Activated CD4-positive, alpha-beta T cell treated with anti-CD3 and anti-CD28 coated beads, Interleukin-2, amount 50 U/mL, for 16 hours (primary cell): ENCODE results near the gene MIPOL1.
"Not testable (repeated sequence)": the region's sequence is repeated elsewhere in the genome, so short reads cannot be mapped to it uniquely, and the experiment has no call there.

Source experiments
- DNase-seq: peaks from one replicate; pipeline ENCODE4 v3.0.0-alpha.2; 2020

MIPOL1 gene

GRCh38 chr14:37236044-37236443 is 38.3 kb downstream of the MIPOL1 start:
- not testable (repeated sequence) for DNase-seq

DNA sequence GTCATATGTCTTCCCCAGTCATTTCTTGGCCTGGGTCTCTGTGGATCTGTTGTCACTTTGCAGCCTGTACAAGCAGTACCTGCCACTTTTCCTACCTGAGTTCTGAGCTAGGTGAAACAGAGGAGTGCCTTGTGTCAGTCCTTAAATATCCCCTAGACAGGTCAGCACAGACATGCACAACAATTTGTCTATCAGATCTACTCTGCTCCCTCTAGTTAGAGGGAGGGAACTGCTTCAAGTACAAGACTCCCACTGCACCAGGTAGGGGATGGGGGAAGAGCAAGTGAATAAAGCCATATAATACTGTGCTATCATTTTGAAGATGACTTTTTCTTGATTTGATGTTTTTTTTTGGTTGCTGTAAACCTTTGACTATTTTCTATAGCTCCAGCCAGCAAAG is 39.4 kb downstream of the MIPOL1 start:
- DNase-seq, result no peak

- no peak for DNase-seq
These were observed 40.0 kb downstream of the MIPOL1 start for GRCh38 chr14:37237735-37238200.

- no peak for DNase-seq
These were observed 43.5 kb downstream of the MIPOL1 start for GRCh38 chr14:37241198-37241597.

GRCh38 chr14:37246427-37246829 is 48.7 kb downstream of the MIPOL1 start:
- DNase-seq, result peak; percentile 18

- no peak for DNase-seq
These were observed 50.2 kb downstream of the MIPOL1 start for GRCh38 chr14:37247791-37248461.

DNA sequence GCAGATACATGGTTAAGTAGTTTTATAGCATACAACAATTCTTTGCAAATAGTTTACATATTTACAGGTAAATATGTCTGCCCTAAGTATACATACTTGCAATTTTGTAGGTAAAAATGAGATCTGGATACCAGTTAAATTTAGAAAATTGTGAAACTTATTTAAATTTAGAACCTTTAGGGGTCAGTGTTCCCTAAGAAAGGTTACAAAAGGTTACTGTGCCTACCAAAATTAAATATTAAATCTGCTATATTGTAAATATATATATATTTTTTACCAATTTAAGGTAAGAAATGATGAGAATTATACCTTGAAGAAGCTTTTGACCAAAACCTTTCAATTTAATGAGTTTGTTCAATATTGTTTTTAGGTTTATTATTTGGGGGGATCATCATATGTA is 54.0 kb downstream of the MIPOL1 start:
- no peak for DNase-seq

GRCh38 chr14:37252434-37252833 is 54.7 kb downstream of the MIPOL1 start:
- DNase-seq, result no peak

DNA sequence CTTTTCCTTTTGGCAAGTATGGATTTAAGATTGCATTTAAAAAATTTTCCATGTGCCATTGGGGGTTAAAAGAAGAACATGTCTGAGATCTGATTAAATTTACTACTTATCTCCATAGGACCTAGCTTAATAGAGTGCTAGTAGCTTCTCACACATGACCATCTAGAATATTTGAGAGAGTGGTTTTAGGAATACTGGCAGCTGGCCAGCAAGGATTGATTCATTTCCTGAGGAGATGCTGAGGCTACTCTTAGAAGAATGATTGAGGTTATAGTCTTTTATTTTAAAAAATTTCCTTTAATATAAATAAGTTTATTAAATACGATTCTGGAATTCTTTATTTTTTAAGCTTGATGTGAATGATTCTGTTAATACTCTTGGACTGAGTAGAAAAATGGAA is 56.2 kb downstream of the MIPOL1 start:
- no peak for DNase-seq

DNA sequence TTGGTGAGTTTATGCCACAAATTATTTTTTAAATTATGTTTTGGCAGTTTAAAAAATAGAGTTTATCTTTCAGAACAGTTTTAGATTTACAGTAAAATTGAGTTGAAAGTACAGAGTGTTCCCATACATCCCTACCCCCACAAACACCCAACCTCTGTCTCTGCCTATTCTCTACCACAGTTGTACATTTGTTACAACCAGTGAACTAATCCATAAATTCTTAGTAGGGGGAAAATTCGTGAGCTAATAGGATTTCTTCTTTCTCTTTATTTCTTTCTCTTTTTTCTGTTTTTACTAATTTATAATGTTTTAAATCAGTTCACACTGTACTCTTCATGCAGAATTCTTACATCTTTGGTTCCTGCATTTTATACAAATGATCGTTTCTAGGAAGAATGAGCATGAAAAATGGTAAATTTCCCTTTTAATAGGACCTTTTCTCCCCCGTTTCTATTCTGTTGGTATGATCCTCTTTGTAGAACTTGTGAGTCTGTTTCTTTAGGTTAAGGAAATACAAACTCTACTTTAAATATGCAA is 56.7 kb downstream of the MIPOL1 start:
- no peak for DNase-seq

DNA sequence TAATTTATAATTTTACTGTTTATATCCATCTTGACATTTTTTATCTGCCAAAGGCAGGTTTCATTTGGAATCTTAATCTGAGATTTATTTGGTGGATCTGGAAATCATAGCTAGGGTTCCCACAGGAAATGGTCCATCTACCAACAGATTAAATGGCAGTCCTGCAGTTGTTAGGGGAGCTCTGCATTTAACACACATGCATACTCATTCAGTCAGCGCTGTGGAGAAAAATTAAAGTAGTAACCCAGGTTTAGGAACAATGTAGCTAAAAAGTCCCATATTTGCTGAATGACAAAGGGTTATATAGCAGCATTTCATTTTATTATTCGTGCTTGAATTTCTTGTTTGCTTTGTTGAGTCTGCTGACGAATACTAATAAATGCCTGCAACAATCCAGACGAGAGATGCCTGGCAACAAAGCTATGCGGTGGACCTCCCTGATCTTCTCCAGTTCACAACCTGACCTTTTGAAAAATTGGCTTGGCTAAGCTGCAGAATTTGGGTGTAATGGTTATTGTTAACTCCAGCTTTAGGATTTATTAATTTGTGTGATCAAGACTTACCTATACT is 59.8 kb downstream of the MIPOL1 start:
- no peak for DNase-seq

GRCh38 chr14:37262649-37263048 is 64.9 kb downstream of the MIPOL1 start:
- DNase-seq, result no peak

- DNase-seq, result no peak
These were observed 66.0 kb downstream of the MIPOL1 start for GRCh38 chr14:37263656-37264236.

DNA sequence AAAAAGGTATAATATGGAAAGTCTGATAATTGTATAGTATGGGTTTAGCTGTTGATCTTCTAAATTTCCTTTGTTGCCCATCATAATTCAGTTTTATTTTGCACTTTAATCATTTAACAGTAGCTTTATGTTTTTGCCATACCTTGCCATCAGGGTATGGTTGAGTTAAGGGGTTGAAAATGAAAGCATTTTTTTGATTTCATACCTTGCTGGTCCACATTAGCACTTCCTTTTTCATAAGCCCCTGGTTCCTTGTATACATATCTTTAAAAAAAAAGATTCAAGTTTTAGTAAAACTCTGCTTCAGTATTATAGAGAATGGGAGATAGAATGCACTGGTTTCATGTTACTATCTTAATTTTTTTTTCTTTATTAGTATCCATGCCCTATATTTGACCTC is 71.1 kb downstream of the MIPOL1 start:
- DNase-seq, result no peak

DNA sequence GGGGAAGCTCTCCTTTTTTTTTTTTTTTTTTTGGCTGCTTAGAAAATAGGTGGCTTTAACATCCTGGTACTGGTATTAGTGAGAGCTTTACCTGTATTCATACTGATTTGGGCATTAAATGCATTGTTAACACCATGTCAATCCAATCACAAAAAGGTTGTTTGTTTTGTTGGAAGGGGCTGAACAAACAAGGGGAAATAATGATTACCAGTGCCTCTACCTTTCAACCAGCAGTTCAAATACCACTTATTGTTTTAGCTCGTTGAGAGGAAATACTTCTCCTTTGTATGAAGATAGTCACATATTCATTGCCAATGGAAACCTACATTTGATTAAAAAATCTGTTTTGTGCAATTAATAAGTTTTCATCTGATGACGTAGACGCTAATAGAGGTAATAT is 72.9 kb downstream of the MIPOL1 start:
- no peak for DNase-seq

GRCh38 chr14:37272569-37272968 is 74.8 kb downstream of the MIPOL1 start:
- no peak for DNase-seq

- DNase-seq, result no peak
These were observed 76.9 kb downstream of the MIPOL1 start for GRCh38 chr14:37274652-37275051.

GRCh38 chr14:37275963-37276362 is 78.2 kb downstream of the MIPOL1 start:
- DNase-seq, result no peak

DNA sequence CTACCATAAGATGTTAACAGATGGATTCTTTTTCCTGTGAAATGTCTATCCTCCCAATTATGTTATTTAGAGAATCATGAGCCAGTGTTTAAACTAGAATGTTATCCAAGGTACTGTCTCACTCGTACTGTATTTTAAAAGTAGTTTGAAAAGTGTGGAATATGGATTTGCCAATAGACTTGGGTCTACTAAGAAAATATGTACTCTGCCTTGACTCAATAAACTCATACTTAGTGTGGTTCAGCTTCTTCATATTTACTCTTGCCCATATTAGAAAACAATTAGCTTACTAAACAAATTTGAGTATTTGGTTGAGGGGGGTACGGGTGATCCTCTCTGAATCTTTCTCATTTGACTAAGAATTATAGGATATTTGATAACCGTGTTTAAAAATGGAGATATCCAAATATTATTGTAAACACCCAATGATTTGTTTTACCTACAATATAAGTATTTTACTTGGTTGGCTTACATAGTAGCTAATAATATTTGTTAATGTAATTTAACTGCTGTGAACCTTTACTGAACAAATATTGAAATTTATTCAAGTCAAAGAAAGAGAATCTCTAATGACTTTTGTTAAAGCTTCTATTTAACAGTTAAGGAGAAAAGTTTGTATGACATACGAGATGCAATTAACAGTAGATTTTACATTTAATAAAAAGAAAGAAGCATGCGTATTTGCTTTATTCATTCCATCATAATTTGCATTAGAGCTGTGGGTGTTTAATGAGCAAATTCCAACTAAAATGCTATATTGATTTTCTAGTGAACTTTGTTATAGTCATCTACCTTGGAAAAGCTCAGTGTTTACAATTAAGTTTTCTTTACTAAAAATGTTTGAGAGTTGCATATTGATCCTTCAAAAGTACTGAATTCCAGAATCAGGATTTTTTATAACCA is 81.2 kb downstream of the MIPOL1 start:
- DNase-seq, result no peak

GRCh38 chr14:37279818-37280217 is 82.1 kb downstream of the MIPOL1 start:
- no peak for DNase-seq

- DNase-seq, result no peak
These were observed 87.0 kb downstream of the MIPOL1 start for GRCh38 chr14:37284760-37285159.

DNA sequence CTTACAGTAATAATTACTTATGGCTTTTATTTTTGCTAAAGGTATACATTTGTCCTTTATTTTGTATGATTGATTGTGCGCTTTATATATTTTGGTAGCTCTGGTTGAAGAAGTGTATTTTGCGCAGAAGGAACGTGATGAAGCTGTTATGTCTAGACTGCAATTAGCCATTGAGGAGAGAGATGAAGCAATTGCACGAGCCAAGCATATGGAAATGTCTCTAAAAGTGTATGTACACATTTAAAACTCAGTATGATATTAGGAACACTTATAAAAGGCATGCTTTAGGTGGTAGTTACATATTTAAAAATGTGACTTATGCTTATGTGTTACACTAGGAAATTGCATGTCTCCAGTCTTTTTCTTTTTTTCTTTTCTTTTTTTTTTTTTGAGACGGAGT is 87.5 kb downstream of the MIPOL1 start:
- DNase-seq, result no peak

DNA sequence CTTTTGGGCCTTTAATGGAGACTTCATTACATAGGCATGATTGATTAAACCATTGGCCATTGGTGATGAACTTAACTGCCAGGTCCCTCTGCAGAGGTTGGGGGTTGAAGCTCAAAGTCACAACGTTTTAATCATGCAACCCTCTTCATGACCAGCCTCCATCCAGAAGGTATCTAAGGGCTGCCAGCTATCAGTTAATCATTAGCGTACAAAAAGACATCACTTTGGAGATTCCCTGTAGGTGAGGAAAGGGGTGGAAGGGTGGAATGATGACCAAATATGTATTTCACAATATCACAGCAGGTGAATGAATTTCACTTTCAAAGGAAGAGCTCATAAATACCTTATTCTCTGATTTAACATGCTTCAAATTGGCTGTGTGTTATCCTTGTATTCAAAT is 92.0 kb downstream of the MIPOL1 start:
- no peak for DNase-seq
